GM11168 (cell line): Measurements from ENCODE around the gene FMN1.

Source experiments
- in situ Hi-C: fragments of 300-500 bp; cut with MboI; formaldehyde crosslinking; loops from one replicate; pipeline ENCODE4 v1.12.0; 2022; ENCODE audit warnings: low sequenced_read_pairs; ENCODE audit not compliant: unreplicated experiment

Gene FMN1

GRCh38 chr15:32908872-32909271, 285.6 kb downstream of the FMN1 start:
- in situ Hi-C loops: no loop called here

GRCh38 chr15:32908135-32908801, 286.2 kb downstream of the FMN1 start:
- in situ Hi-C loops: no loop called here

GRCh38 chr15:32905481-32905880, 289.0 kb downstream of the FMN1 start:
- in situ Hi-C loops: no loop called here

GRCh38 chr15:32904448-32904847, 290.1 kb downstream of the FMN1 start:
- in situ Hi-C loops: no loop called here

GRCh38 chr15:32903591-32904290, 290.8 kb downstream of the FMN1 start:
- in situ Hi-C loops: no loop called here

- in situ Hi-C loops: no loop called here
Measured at GRCh38 chr15:32901995-32902394, 292.5 kb downstream of the FMN1 start.

- in situ Hi-C loops: no loop called here
Measured at GRCh38 chr15:32901192-32901591, 293.3 kb downstream of the FMN1 start.

- in situ Hi-C loops: no loop called here
Measured at GRCh38 chr15:32899126-32899596, 295.4 kb downstream of the FMN1 start.

GRCh38 chr15:32898414-32898813, 296.1 kb downstream of the FMN1 start:
- in situ Hi-C loops: no loop called here

- in situ Hi-C loops: no loop called here
Measured at GRCh38 chr15:32893421-32893820, 301.1 kb downstream of the FMN1 start.

GRCh38 chr15:32889214-32889613, 305.3 kb downstream of the FMN1 start:
- in situ Hi-C loops: no loop called here

- in situ Hi-C loops: no loop called here
Measured at GRCh38 chr15:32888221-32888761, 306.2 kb downstream of the FMN1 start.

GRCh38 chr15:32887090-32887489, 307.4 kb downstream of the FMN1 start:
- in situ Hi-C loops: no loop called here

- in situ Hi-C loops: no loop called here
Measured at GRCh38 chr15:32886459-32886858, 308.1 kb downstream of the FMN1 start.

- in situ Hi-C loops: no loop called here
Measured at GRCh38 chr15:32885713-32886112, 308.8 kb downstream of the FMN1 start.

- in situ Hi-C loops: no loop called here
Measured at GRCh38 chr15:32884146-32884545, 310.4 kb downstream of the FMN1 start.

GRCh38 chr15:32882955-32883354, 311.6 kb downstream of the FMN1 start:
- in situ Hi-C loops: no loop called here

- in situ Hi-C loops: no loop called here
Measured at GRCh38 chr15:32881528-32881927, 313.0 kb downstream of the FMN1 start.

- in situ Hi-C loops: no loop called here
Measured at GRCh38 chr15:32880642-32881041, 313.9 kb downstream of the FMN1 start.

- in situ Hi-C loops: no loop called here
Measured at GRCh38 chr15:32879980-32880379, 314.5 kb downstream of the FMN1 start.
